ENCODE measurements around the gene RELT.

GRCh38 chr11:73381589-73381988 is 5.4 kb downstream of the RELT start:
- TF ChIP-seq CTCF (IDR thresholded peaks at IDR 0.05; ENCODE audit: insufficient read depth, low read length, poor library complexity, severe bottlenecking) (no peak), EZH2phosphoT487 (conservative IDR thresholded peaks at IDR 0.05; ENCODE audit: low read length) (no peak)
